LoVo (cell line): Measurements from ENCODE around the gene NKAIN2.

ENCODE experiments used
- DNase-seq: peaks from one replicate; pipeline ENCODE4 v3.0.0-alpha.2; 2016; ENCODE audit warnings: low spot score

NKAIN2 gene

GRCh38 chr6:123808556-123808955 is 4.9 kb downstream of the NKAIN2 start:
- no peak for DNase-seq

DNA sequence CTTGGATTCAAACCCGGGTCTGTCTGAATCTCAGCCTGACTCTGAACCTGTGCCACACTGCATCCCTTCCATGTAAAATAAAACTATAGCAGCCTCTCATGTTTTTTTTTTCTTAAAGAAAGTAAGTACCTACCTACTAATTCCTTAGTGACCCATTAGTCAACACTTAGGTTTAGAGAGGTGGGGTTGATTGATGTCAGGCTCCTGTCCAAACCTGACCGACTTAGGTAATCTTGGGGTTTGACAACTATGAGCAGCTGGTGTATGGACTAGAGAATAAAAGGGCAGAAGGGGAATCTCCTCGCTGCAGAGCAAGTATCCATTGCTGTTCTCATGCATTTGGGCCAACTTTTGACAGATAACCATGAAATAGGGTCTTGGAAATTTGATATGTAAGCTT is 6.5 kb downstream of the NKAIN2 start:
- no peak for DNase-seq

- DNase-seq = no peak
Measured at GRCh38 chr6:123810948-123811347, 7.3 kb downstream of the NKAIN2 start.

DNA sequence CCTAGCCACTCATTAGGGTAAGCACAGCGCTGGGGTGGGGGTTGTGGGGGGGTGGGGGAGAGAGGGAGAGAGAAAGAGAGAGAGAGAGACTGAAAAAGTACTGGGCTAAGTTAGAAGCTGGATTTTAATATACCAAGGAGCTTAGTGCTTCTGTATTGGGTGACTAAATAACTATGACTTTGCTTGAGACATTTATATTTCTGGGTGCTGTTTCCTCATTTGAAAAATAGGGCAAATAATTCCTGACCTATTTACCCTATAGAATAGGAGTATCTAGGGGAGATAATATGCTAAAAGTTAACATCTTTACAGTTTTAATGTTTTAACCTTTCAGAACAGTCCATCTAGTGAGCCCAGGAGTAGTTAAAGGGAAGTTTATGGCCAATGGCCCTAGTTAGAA is 7.7 kb downstream of the NKAIN2 start:
- DNase-seq = no peak

DNA sequence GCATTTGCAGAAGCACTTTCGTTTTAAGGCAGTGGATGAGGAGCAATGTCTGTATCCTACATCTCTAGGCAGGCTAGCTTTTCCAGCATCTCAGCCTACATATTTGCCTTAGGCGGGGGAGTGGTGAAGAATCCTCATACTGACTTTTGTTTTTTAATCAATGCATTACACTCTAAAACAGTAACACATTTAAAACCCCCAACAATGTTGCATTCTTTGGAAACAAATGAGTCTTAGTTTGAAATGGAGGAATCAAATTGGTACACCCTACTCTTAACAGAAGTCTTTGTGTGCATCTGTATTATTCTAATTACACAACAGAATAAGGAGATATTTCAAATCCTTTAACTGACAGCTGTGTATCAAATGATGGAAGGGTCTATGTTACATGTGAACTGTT is 9.0 kb downstream of the NKAIN2 start:
- DNase-seq = no peak

GRCh38 chr6:123821112-123821511 is 17.4 kb downstream of the NKAIN2 start:
- DNase-seq = no peak

GRCh38 chr6:123829302-123829953 is 25.8 kb downstream of the NKAIN2 start:
- no peak for DNase-seq

DNA sequence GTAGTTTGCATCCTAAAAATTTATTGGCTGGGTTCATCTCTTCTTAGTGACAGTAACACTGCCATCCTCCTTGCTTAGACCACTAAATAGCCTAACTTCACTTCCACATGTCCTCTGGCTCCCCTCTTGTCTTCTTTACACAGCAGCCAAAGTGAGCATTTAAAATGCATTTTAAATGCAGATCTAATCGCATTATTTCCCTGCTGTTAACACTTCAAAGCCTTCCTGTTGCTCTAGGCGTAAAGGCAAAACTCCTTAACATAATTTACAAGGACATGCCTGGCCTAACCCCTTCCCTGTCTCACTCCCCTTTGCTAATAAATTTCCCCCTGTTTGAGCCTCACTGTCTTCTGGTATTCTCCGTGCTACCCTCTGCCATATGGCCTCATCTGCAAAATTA is 26.5 kb downstream of the NKAIN2 start:
- no peak for DNase-seq

GRCh38 chr6:123838505-123839234 is 35.0 kb downstream of the NKAIN2 start:
- no peak for DNase-seq

GRCh38 chr6:123841067-123841896 is 37.6 kb downstream of the NKAIN2 start:
- no peak for DNase-seq

DNA sequence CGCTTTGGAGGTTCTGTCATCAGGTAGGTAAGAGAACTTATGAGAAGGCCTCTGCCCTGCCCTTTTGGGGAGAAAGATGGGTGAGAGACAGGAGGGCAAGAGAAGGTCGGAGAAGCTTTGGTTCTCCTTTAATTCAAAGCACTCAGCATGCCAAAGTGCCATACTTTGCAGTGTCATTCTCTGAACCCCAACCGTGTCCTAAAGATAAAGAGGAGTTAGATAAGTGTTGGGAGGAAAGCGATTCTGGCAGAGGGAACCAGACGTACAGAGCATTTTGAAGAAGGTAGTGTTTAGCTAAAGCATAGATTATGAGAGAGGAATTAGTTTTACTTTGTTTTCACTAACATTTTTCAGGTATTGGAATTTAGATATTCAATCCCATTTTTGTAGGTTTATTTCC is 40.3 kb downstream of the NKAIN2 start:
- DNase-seq = no peak

DNA sequence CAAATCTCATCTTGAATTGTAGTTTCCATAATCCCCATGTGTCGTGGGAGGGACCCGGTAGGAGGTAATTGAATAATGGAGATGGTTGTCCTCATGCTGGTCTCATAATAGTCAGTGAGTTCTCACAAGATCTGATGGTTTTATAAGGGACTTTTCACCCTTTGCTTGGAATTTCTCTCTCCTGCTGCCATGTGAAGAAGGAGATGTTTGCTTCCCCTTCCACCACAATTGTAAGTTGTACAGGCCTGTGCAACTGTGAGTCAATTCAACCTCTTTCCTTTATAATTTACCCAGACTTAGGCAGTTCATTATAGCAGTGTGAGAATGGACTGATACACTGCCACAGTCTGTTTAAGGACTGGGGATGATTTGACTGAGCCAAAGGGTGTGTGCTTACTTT is 44.7 kb downstream of the NKAIN2 start:
- no peak for DNase-seq

DNA sequence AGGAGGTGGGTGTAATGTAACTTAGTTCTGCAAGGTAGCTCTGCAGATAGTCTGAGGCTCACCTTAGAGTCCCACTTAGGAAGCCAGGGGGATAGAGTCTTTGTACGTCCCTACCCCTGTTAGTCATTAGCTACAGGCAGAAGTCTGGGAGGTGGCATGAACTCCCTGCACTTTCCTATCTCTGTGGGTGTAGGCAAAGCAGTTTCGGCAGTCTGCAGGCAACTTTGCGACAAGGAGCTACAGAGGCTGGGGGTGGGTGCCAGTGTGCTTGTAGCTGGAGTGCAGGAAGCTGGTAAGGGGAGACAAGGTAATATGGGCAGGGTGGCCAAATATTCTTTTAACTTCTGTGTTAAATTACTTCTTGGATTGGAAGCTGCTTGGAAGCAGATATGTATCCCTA is 45.7 kb downstream of the NKAIN2 start:
- DNase-seq = no peak

DNA sequence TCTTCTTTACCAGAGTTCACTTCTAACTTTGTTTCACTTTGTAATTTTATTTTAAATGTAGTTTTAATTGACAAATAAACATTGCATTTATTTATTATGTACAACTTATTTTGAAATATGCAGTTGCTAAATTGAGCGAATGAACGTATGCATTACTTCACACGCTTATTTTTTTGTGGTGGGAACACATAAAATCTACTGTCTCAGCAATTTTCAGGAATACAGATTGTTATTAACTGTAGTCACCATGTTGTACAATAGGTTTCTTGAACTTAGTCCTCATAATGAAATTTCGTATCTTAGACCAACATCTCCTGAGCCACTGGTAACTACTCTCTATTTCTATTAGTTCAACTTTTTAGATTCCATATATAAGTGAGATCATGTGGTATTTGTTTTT is 46.9 kb downstream of the NKAIN2 start:
- no peak for DNase-seq

DNA sequence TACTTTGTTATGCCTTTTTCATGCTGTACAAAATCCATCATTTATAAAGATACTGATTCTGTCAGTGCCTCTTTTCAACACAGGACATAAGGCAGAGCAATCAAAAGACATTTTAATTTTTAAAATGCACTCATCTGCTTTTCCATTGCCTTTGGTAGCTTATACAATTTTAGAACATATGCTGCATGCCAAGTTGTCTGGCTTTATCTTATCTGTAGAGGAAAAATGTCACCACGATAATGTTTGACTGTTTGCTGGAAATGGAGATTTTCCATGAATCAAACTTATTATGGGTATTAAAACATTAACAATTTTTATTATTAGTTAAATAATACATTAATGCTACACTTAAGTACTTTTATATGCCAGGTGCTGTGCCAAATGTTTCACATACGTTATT is 50.5 kb downstream of the NKAIN2 start:
- no peak for DNase-seq

- no peak for DNase-seq
Measured at GRCh38 chr6:123855506-123855905, 51.8 kb downstream of the NKAIN2 start.

DNA sequence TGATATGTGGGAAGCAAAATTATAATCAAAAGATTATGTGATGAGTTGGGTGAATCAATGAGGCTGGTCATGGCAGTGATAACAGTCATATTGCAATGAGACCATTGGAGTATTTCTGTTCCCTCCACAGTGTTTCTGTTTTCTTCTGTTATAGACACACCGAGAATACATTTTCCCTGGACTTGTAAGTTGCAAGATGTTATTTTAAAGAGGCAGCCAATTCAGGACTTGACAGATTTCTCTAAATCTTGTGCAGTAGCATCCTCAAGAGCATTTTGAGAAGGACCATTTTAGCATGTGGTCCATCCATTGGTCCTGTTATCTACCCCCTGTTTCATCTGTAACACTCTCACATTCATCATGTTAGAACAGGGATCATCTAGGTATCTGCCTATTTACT is 55.6 kb downstream of the NKAIN2 start:
- no peak for DNase-seq

- no peak for DNase-seq
Measured at GRCh38 chr6:123869334-123869733, 65.7 kb downstream of the NKAIN2 start.

DNA sequence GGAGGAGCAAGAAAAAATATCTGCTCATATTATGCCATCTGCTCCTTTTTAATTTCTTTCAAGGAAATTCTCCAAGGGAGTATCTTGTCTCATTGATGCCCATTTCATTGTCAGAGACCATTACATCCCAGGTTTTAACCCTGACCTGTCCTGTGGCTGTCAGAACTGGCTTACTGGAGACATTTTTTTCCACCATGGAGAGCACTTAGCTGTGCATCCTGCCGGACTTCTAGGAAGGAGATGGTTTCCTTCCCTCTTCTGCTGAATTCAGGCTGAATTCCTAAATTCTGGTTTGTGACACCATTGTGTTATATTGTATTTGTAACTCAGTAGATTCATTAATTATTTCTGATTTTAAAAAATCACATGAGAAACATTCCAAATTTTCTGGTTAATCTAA is 70.3 kb downstream of the NKAIN2 start:
- DNase-seq = no peak

DNA sequence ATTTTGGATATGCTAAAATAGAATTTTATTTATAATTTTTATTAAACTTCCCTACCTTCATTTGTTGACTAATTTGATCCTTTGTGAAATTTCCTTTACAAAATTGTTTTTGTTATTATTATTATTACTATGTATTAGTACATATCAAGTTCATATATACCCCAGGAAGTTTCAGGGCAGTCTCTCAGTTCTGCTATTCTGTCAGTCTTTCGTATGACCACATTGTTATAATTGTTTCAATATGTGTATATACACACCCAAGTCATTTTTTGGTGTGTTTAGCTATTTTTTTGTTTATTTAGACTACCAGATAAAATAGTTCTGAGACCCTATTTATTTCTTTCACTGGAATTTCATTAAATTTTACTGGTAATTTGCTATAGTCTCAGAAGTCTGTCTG is 72.1 kb downstream of the NKAIN2 start:
- DNase-seq = no peak

DNA sequence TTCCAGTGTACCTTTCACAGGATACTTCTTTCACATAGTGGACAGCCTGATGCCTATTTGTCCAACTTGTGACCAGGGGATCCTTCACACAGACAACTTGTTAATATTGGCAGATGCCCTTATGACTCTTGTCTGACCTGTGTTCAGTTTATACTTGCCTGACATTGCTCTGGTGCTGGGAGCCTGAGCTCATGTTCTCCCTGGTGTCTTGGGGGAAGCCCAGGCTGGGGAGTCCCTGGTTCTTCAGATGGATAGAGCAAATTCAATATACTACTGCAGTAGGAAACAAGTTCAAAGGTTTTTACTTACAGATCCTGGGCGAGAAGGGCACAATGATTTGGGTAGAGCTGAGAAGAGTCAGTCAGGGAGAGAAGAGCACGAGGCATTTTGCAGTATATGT is 76.1 kb downstream of the NKAIN2 start:
- DNase-seq = no peak

DNA sequence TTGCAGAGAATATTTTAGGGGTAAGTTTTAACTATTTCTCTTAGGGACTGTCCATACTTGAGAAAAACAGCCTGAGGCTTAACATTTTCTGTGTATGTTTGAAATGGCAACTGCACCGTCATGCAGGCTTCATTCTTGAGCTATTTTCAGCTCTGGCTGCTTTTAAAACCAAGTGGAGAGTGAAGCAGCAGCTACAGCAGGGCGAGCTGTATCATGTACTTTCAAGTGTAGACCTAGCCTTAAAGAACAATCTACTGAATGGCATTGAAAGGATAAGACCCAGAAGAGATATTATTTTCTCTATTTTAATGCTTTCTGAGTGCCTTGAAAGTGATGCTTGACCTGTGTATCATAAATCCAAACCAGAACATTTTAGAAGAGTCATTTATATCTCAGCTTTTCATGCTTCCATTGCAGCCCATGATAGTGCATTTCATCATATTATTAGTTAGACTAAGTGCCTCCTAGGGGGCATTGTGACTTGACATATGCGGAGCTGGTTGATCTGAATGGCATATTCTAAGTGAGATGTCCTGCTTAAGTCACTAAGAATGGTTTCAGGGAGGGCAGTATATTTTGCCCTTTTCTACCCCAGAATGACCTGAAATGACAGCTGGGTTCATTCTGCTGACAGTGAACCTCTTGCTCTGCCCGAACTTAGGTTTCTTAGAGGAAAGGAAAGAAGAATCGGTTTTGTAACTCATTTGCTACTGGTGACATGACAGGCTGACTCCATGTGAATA is 85.3 kb downstream of the NKAIN2 start:
- no peak for DNase-seq
